Muscle of arm (tissue), 12 donors: ENCODE data around the gene PKHD1. TPM values are rescaled to one million over a fixed set of nuclear protein-coding genes. Genes with fewer than 3 reads are reported as not detected.
"Not testable (repeated sequence)": the region's sequence is repeated elsewhere in the genome, so short reads cannot be mapped to it uniquely, and the experiment has no call there.

Source experiments
- DNase-seq: peaks from one replicate; pipeline ENCODE4 v3.0.0-alpha.2; 2013
- polyA plus RNA-seq, 12 donors: library from polyadenylated mRNA; unstranded; fragments of 120-200 nt; gene quantifications; one replicate each; pipeline ENCODE4 v1.2.1, GENCODE V29; 2013; ENCODE audit not compliant: insufficient read length in 12 of 12

Gene PKHD1
- polyA plus RNA-seq, 12 donors, result 2.2 to 10.4 (median 5.1) TPM; not detected in 1

DNA sequence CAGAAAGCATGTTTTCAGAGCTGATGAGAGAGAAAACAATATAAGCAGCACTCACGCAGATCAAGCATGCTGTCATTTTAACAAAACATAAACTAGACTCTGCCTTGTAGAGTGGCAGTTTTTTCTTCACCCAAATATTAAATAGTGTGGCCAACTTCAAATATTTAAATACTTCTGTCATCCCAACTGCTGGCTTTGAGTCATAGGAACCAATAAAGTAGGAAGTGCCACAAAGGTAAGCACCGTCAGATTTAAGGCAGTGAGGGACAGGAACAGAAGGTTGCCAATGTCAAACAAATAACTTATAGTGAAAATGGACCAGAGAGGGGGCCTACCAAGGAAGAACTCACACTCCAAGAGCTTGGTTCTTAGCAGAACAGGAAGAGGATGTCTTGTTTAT, 222.2 kb downstream of the PKHD1 start:
- no peak for DNase-seq

DNA sequence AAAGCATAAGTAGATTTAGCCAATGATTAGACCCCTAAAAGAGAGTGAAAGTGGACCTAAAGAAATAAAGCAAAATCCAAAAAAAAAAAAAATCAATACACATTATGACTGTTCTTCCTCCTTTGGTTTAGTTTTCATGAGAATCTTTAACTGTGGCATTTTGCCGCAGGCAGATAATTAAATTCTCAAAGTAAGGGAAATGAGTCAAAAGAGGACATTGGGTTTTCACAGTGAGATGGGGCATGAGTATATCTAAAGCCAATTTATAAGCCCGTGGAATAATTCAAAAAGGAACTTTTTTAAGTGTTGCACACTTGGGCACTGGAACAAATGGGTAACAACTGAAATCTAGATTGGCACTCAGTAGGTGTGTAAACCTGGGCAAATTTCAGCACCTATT, 230.3 kb downstream of the PKHD1 start:
- no peak for DNase-seq

DNA sequence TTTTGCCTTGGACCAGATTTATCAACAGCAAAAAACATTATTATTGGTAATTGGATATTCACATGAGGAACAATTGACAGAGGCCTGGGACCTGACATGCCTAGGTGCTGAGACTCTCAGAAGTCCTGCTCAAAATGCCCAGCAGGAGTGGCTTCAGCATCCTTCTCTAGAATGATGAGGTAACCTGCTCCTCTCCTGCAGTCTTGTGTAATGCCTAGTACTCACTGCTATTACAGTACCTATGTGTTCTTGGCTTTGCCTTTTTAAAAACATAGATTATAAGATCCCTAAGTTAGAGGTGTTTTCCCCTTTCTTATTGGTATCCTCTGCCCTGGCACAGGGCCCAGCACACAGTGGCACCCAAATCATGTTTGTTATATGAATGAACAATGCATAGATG, 230.9 kb downstream of the PKHD1 start:
- no peak for DNase-seq

DNA sequence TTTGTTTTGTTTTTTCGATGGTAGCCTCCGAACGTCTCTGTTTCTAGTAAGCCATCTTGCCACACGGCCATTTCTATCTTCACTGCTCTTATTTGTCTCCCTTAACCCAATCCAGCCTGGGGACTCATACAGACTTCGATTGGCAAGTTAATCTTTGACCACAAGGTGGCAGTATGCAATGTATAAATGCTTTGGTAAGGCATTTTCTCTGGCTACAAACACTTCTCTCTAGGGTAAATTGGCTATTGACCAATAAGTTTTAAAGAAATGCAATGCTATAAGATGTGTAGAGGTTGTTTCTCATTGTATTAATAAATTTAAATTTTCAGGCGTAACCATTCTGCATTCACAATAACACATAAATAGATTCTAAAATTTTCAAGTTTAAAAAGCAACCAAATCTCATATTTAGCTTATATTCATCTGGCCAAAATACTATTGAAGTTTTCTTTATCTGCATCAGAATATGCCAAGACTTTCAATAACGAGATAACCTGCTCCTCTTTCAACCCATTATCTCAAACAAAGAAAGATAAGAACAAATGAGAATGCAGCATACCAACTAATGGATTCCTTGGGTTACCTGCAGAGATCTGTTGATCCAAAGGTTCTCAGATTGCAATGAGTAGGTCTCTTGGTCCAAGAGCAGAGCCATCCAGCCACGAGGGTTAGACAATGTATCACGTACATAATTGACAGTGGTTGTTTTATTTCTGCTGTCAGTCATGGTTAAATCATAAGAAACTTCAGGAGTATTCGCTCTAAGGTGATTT, 231.9 kb downstream of the PKHD1 start:
- peak; percentile 38 for DNase-seq

DNA sequence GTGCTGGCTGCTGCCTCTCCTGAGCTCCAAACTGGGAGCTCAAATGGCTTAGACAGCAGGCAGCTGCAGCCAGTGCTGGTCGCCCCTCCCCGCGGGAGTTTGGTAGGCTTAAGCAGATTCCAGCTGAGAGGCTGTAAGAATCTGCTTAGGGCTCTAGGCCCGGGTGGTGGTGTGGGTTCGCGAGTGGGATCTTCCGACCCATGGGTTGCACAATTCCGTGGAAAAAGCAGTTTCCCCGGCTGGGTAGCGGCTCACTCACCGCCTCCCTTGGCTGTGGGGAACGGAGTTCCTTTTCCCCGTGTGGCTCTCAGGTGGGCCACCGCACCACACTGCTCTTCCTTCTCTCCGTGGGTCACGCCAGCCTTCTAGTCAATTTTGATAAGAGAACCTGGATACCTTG, 232.5 kb downstream of the PKHD1 start:
- no peak for DNase-seq

DNA sequence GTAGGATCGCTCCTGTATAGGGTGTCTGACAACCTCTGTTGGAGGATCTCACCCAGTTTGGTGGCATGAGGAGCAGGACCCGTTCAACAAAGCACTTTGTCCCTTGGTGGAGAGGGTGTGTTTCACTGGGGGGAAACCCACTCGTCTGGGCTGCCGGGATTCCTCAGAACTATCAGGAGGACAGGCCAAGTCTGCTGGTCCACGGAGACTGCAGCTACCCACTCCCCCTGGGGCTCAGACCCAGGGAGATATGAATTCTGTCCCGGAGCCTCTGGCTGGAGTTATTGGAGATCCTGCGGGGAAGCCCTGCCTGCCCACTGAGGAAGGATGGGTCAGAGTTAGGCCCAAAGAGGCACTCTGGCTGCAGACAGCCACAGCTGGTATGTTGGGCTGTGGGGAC, 233.1 kb downstream of the PKHD1 start:
- no peak for DNase-seq

DNA sequence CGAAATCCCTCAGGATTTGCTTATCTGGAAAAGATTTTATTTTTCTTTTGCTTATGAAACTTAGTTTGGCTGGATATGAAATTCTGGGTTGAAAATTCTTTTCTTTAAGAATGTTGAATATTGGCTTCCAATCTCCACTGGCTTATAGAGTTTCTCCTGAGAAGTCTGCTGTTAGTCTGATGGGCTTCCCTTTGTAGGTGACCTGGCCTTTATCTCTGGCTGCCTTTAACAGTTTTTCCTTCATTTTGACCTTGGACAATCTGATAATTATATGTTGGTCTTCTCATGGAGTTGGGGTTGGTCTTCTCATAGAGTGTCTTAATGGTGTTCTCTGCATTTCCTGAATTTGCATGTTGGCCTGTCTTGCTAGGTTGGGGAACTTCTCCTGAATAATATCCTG, 234.3 kb downstream of the PKHD1 start:
- not testable (repeated sequence) for DNase-seq

DNA sequence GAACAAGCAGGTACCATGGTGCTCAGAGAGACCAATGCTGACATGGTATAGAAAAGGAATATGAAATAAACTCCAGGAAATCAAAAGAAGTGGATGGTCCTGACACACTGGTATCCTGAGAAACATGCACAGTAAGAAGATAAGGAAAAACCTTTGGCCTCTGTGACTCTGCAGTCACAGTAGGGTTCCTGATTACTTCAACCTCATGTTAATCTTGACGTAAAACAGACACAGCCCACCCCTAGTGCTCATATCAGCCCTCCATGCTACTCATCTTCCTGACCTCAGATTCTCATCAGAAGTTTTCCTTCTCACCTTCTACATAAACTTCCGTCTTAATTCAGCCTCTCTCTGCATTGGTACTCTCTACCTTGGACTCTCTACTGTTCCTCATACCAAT, 240.9 kb downstream of the PKHD1 start:
- no peak for DNase-seq

DNA sequence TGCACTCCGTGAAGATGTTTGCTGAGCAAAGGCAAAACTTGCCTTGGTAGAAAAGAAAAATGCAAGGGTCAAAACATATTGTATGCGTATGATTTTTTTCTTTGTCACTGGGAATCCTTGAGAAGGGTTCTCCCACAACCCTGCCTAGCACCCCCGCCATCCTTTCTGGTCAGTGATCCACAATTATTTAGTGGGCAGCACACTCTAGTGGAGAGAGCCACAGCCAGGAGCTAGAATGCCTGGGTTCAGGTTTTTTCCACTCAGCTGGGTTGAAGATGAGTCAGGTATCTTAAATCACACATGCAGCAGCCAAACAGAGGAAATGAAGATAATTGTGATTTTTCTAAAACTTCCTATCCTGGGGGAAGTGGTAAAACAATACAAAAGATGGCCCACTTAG, 243.1 kb downstream of the PKHD1 start:
- DNase-seq, result no peak

DNA sequence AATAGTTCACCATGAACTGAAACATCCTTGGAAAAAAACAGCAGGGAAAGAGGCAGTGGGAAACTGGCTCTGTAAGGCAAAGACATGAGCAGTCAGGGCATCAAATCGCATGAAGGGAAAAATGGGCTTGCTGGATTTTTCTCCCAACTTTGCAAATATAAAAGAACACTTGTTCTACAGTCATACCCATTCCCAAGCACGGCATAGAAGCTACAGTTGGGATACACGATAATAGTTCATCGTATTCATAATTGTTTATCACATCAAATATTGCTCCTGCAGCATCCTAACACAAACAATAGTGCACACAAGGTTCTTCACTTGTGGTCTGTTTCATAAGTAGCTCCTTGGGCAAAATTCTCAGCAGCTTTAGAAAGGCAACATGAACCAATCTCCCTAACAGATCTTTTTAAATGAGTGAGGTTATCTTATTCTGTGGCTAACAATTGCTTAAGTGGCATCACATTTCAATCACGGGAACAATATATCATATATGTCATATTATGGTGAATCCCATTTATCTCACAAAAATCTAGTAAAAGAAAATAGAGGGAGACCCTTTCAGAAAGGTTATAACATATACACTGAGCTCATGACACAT, 243.9 kb downstream of the PKHD1 start:
- no peak for DNase-seq

DNA sequence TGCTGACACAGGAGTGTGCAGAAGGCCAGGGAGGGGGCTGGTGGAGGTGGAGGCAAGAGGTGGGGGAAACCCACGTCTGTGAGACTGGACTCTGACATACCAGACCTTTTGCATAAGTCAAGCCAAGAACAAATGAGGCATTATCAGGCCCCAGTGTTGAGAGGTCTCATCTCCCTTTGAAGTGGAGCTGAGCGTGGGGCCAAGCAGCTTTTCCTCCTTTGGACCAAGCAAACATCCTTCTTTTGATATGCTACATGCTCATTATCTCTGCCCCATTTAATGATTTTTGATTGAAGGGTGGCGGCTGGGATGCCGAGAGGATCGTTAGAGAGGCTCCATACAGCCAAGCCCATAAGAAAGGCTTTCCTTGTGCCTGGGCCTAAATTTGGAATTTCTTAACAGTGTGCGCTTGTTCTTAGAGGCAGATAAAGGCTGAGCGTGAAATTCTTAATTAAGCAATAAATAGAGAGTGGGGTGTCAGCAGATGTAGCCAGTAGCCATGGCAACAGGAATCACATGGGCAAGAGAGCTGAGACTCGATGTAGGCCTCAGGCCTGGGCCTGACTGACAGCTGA, 244.5 kb downstream of the PKHD1 start:
- no peak for DNase-seq

DNA sequence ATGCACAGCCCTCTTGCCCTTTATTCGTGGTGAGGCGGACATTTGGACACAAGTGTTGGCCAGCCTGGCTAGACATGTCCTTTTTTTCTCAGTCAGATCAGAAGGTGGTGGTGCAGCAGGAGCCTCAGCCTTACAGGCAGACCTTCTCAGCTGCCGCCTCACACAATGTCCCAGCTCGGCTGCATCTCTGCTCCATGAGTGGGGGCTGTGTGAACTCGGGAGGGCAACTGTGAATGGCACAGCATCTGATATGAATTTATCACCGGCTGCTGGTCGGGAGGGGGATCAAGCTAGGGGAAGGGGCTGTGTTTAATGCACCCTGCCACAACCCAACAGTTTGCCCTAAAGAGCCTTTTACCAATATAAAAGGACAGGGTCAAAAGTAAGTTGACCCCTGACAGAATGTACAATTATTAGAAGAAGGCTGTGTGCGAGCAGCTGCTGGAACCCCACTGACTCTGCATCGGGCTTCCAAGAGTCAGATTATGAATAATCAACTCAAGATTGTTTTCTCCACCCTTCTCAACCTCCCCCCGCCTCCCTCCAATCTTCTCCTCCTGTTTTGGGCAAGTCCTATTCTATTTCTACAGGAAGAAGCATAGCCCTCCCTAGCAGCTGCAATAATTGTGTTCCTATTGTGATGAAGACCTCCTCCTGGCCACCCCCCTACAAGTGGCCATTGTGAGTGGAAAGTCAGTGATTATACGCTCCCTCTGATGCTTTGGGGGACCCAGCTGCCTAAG, 245.2 kb downstream of the PKHD1 start:
- DNase-seq, result no peak

DNA sequence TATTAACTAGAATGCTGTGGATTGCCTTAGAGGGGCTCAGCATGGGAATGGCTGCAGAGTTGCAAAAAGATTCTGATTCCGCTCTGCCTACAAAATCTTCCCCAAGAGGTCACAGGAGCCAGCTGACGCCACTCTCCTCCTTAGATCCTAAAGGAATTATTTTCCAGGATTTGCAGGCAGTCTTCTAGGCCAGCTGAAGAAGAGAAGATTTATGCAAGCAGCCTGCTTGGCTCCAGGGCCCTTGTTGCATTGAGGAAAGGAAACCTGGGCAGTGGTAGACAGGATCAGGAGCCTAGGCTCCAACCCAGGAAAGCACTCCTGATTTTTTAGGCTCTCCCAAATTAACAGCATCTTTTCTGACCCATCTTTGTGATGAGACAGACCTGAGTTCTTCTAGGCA, 245.8 kb downstream of the PKHD1 start:
- no peak for DNase-seq

DNA sequence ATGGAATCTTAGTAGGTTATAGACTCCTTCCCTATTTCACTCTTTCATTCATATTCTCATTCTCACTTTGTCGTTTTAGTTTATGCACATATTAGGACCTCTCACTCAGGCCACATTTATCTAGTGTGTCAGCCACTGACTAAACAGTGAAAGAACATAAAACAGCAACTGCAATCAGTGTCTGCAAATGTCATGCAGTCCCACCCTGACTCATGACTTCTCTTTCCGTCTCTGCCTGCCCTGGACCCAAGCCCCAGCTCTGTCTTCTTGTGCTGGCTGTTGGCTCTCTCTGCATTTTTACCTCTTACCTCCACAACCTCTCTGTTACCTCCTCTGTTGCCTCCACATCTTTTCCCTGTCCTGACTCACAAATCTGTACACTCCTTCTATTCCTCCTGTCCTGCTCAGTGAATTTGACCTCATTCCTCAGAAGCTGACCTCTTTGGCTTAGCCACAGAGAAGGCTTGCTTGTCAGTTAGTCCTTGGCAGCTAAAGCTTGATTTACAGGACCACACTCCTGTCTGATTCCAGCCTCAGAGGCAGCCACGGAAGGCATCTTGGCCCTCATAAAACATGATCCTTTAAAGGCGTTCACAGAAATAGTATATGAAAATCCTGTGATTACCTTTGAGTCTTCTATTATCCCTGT, 247.6 kb downstream of the PKHD1 start:
- no peak for DNase-seq

DNA sequence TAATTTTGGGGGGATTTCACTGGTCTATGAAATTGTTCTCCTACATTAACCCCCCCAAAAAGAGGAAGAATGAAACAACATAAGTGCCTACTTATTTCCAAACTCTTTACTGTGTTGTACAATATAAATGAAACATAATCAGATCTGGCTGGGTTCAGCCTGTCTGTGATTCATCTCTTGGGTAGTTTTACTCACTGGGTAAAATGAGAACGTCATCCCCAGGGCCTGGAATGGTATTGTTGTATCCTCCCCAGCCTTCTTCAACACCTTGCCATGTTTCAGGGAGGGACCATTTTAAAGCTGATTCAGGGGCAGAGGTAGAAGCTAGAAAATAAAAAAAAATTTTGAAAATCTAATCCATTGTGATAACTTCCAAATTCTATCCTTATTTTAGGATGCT, 256.7 kb downstream of the PKHD1 start:
- DNase-seq, result no peak

DNA sequence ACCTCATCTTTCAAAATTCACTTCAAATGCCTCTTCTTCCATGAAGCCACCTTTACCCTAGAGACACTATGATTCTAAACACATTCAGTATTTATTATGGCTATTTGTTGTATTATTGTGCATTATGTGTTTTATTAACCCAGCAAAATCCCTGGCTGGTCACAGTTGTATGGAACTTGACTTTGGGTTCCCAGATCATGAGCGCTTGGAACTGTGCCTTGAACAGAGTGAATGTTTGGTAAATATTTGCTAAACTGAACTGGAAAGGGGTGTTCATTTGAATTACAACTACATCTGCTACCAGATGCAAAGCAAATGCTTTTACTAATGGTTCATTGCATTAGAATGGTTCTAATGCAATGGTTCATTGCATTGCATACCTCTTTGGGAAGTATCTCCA, 259.8 kb downstream of the PKHD1 start:
- DNase-seq, result no peak

DNA sequence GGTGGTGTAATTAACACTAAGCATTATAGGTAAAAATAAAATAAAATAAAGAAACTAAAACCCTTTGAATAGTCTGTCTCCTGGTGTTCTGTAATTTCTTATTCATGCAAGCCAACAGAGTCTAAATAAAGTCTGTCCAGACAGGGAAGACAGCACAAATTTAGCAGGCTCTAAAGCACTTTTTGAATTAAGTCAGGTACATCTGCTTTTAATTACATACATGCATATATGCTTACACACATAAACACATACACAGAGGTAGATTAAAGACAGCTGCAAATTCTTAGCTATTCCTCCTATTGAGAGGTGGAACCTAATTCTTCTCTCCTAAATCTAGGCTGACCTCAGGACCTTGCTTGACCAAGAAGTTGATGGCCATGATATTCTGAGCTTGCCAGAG, 262.5 kb downstream of the PKHD1 start:
- DNase-seq, result no peak

DNA sequence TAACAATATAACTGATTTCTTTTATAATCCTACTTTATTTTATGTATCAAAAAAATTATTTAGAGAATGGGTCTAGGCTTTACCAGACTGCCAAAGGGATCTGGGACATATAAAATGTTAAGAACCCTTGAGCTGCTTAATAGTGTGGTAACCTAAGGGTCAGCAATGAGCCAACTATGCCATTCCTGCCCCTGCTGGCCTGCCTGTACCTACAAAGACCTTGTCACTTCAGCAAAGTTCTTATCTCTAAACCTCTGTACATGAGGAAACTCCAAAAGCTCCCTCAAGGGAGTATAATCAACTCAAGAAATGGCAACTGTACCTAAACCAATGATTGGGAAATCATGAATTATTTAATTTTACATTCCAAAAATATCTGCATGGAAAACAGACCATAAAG, 266.9 kb downstream of the PKHD1 start:
- no peak for DNase-seq

DNA sequence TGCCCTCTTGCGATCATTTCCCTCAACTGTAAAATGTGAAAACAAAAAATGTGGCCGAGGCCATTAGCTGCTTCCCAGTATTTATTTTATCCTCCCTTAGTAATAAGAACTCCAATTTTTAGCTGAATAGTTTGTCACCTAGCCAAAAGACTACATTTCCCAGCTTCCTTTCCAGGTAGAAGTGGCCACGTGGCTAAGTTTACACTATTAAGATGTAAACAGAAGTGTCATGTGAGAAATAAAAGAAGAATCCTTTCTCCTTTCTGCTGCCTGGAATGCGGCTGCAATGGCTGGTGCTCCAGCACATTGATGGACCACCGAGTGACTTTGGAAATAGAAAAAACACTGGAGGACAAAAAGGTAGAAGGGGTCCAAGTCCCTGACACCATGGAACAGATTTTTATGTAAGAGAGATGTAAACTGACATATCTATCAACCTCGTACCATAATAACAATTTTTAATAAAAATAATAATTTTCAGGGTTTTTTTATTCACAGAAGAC, 268.8 kb downstream of the PKHD1 start:
- DNase-seq, result no peak

DNA sequence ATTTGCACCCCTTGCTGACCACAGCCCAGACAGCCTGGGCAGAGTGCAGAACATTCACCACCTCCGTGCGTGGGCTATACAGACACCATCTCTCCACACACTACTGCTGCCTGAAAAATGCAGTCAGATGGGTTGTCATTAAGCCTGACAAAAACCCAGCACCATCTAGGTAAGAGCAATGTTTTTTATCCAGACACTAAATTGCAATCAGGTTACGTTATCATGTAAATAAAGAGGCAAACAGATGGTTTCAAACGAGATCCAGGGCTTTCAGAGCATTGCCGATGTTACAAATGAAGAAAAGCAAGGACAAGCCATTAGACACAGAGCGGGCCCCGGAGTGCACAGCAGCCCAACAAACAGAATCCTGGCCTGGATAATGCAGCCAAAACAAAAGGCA, 269.6 kb downstream of the PKHD1 start:
- DNase-seq, result no peak

DNA sequence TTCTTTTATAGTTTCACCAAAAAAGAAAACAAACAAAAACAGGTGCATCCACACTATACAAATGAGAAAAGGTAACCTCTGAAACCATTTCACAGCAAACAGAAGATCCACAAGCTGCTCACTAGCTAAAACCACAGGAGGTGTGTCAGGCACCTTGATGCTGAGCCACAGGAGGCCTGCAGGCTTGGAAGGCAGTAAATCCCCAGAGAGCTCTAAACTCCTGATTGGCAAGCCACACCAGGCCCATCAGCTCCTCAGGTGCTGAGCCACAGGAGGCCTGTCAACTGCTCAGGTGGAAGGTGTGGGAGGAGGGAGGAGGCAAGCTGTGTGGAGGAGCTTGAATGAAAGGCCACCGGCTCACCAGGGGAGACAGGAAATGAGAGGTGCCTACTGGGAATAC, 273.0 kb downstream of the PKHD1 start:
- no peak for DNase-seq

DNA sequence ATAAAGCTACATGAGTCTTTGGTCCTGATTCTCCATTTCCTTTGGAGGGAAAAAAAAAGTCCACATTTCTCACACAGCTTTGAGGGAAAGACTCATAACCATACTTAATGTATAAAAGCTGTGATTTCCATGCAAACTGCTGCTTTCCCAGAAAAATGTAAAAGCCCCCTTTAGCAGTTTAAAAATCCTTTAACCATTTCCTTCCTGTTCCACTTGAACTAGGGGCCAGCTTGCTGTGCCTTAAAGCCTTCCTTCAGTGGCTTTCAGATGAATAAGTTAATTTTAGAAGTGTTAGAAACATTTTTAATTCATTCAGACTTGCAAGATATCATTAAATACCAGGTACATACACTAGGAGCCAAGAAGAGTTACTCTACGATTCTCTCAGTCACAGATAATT, 273.5 kb downstream of the PKHD1 start:
- DNase-seq, result no peak
